NAMALWA (cell line): ENCODE measurements around the gene QSOX2.

Source experiments
- DNase-seq: peaks from one replicate; pipeline ENCODE4 v3.0.0-alpha.2; 2015; ENCODE audit warnings: low spot score

The QSOX2 gene

DNA sequence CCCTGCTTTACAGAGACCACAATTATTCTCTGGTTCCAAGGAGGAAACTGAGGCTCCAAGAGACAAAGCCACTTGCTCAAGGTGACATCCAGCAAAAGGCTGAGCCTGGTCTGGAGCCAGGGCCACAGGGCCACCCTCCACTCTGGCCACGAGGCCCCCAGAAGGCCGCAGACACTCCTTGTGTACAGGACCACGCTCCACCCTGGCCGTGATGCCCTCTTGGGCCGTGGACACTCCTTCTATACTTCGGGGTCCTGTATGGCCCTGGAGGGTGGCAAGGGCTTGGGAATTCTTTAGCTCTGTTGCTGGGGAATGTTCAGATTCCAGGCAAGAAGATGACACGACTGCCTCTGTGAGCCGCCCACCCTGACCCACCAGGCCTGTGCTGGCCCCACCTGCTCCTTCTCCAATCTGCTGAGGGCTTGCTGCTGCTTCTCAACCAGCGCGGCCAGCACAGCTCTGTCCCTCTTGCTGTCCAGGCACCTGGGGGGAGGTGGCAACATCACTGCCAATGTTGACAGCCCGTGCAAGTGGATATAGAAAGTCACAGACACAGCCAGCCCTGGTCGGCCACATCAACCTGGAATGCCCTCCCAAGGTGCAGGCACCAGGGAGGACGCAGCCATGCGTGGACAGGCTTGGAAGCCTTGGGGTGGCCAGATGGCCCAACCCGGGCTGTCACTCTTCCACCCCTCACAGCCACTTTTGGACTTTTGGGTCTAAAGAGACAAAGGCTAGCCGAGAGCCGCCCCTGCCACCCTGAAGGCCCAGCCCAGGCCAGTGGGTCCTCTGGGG, 20.1 kb upstream of the QSOX2 start:
- no peak for DNase-seq

DNA sequence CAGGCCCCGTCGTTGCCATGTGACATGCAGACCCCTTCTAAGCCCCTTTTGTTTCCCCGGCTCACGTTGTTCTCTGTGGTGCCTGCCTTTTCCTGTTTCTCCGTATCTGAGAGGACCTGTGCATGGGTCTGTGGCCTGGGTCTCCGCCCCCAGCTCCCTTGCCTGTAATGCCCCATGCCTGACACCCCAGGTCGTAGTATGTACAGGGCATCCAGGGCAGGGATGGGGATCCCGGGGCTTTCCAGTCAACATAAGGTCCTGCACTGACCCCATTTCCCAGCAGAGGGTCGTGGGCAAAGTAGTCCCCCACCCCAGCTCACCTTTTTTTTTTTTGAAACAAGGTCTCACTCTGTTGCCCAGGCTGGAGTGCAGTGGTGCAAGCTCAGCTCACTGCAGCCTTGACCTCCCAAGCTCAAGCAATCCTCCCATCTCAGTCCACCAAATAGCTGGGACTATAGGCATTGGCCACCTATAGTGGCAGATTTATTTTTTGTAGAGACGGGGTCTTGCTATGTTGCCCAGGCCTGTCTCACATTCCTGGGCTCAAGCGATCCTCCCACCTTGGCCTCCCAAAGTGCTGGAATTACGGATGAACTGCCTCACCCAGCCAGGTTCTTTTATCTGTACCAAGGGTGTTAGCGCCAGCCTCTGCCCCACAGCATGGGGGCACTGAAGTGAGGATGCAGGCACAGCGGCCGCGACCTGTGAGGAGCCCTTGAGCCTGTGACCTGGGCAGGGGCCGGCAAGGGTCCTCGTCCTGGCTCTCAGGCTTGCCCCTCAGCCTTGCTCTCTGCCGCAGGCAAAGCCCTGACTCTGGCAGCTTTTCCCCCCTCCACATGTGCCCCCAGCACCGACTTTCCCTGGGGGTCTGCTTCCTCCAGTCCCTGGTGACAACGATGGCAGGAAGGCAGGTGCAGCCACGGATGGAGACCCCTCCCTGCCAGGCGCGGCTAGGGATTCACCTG, 19.1 kb upstream of the QSOX2 start:
- DNase-seq, result no peak

DNA sequence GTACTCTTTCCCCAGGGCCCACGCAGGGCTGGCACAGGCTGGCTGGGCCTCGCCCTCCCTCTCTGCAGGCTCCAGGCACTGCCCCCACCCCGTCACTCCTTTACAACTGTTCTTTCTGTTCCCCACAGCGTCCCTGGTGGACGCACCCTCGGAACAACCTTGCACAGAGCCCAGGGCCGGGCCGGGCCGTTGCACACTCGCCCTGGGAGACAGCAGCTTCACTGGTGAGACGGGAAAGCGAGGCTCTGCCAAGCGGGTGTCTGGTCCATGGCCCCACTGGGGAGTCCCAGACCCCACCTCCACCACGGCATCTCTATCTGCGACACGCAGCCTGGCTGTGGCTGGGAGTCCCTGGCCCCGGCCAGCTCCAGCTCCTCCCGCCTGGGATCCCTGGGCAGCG, 18.4 kb upstream of the QSOX2 start:
- no peak for DNase-seq

DNA sequence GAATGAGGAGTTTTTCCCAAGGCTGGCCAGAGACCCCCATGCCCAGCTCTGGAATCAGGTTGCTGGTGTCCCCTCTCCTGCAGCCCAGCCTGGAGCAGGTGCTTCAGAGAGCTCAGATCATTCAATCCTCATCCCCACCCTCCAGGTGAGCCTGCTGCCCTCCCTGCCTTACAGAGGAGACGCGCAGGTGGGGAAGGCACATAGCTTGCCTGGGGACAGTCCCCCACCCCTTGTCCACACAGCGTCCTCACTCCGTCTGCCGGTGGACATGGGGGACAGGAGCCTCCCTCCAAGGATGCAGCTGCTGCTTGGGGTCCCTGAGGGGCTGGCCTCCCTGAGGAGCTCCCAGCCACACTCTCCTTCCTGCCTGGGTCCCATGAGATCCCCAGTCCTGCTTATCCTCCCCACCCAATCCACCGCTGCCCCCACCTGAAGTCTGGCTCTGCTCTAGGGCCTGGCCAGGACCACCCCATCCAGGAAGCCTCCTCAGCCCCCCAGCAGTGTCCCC, 17.1 kb upstream of the QSOX2 start:
- no peak for DNase-seq

DNA sequence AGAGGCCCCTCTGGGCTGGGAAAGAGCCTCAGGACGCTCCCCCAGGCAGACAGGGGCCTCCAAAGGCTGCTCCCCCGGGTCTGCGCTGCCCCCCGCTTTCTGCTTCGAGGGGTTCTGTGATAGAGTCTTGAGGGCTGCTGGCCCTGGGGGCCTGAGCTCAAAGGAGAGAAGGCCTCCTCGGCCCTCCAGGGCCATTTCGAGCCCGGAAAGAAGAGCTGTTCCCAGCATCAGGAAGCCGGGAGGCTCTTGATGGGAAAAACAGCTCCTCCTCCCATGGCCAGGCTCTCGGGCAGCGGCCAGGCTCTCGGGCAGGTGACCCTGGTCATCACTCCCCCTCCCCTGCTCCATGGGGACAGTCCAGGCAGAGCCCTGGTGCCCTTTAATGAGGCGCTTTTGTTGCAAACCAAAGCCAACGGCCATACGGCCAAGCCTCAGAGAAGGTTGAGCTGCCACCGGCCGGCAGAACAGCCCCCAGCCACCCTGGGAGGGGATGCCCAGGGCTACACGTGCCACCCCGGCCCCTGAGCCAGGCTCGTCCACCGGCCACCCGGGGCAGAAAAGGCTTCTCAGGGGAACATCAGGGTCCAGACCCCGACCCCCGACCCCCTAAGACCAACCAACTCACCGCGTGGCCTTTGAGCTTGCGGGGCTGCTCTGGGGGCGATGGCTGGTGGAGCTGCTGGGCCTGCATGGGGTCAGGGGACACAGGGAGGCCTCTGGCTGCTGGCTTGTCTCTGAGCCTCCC, 16.2 kb upstream of the QSOX2 start:
- no peak for DNase-seq

DNA sequence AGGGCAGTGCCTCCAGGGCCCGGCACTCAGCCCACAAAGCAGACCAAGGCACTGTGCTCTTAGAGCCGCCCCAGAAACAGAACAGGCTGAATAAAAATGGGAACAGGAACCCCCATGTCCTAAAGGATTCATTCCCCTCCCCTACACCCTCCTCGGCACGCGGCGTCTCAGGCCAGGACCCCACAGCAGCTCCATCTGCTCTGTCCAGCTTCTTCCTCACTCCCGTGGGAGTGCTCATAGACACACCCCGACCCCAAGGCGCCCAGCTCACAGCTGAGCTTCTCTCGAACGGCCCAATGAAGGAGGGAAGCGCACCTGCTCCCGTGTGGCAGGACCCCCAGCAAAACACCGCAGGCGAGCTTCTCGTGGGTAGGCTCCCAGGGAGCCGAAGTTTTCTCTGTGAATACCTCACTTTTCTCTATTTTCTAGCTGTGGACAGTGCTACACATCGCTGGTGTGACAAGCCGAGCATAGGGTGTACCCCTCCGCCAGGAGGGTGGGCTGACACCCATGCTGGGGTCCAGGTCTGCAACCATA, 15.4 kb upstream of the QSOX2 start:
- DNase-seq, result no peak

DNA sequence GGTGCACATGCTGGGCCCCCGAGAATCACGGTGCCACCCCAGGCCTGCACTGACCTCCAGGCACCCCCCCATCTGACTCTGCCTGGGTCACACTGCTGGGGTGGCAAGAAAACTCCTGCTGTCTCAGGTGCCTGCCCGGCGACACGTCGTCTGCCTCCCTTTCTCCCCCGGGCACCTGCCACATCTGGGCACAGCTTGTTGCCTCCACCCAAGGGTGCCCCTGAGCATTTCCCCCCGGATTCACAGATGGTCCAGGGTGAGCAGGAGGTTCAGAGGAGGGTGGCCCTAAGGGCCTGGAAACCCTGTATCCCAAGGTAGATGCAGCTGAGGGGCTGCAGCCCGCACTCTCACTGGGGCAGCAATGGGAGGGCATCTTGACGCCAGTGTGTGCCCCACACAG, 14.9 kb upstream of the QSOX2 start:
- DNase-seq, result no peak

DNA sequence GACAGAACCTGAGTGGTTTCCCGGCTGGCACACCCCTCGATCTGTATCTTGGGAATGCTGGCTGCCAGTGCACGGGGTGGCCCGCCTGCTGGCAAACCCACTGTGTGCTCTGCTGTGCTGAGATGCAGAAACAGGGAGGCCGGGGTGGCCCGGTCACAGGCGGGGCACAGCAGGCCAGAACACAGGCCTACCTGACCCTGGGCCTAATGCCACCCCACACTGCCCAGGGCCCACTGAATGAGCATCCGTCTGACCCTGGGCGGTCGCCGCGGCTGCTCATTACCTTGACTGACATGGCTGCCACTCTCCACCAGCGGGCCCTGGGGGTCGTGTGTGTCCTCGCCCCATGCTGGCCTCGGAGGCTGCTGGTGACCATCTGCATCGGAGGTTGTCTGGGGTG, 14.2 kb upstream of the QSOX2 start:
- DNase-seq, result no peak

DNA sequence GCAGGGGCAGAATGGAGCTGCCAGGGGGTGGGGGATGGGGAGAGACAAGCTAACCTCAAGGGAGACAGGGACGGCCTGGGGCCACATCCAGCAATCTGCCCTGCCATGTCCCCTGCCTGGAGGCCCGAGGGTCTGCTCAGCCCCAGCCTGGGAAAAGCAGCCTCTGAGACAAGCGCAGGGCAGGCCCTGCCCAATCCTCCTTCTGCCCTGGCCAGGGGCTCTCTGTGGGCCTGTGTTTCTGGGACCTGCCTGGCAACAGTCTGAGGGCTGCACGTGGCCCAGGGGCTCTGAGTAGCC, 13.9 kb upstream of the QSOX2 start:
- no peak for DNase-seq

DNA sequence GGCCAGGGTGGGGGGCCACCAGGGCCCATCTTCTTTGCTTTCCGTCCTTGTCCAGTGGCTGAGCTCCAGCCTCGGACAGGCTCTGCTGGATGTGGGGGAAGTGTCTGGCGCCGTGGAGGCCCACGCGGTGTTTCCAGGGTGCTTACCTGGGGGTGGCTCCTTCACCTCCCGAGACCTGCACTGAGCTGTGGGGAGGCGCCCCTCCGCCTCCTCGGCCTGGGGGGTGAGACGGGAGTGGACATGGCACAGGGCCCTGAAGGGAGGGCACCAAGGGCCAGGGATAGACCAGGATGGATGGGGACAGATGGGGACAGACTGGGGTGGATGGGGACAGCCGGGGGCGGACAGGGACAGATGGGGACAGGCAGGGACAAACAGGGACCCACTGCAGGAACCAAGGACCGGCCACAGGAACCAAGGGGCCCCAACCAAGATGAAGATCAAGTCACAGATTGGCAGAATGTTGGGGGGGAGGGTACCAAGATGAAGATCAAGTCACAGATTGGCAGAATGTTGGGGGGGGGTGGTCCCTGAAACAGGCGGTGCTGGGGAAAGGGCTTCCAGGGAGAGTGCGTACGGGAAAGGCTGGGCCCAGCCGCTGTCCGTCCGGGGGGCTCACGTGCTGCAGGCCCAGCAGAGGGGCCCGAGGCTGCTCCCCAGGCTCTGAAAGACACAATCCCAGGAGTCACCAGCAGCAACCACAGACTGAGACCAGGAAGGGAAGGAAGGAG, 13.3 kb upstream of the QSOX2 start:
- DNase-seq, result no peak

DNA sequence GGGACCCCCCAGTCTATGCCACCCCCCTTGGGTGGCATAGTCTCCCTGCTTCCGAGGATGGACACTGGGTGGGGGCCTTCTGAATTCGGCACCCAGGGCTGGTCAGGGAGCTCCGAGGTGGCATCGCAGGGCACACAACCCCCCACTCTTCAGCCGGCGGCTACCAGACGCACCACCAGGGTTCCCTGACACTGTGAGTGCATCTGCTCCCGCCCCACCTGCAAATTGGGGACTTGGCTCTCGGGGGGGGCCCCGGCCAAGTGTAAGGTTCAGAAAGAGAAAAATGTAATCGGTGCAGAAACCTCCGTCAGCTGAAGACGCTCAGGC, 12.7 kb upstream of the QSOX2 start:
- no peak for DNase-seq

DNA sequence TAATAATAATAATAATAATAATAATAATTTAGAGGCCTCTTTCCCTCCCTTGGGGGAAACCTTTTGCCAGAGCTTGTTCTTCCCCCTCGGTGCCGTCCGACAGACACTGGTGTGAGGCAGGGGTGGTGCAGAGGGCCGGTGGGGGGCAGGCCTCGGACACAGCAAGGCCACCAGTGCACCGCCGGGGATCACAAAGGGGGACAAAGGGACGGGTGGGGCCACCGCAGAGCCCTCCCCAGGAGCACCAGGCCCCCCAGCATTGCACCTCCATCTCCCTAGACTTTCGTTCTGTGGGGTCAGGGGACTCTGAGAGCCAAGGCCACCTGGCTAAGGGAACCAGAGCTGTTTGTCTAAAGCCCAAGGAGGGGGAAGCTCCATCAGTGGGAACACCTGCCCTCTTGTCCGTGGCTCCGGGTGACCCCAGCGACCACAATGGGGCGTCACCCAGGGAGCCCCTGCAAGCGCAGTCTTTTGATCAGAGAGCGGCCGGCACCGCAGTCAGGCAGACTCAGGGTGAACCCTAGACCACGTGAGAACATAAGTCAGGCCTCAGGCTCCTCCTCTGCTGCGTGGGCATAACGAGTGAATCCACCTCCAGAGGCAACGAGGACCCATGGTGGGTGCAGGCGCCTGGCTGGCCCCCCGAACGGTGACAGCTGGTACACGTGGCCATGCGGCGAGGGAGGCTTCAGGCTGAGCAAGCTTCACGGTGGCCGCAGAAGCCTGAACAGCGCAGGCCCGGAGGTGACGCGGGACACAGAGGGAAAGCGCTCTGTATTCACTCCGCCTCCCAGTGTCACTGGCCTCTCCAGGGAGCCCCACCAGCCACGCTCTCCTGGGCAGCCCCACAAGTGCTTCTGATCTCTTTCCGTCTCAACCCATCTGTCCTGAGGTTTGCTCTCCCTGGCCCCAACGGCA, 12.0 kb upstream of the QSOX2 start:
- DNase-seq, result no peak

DNA sequence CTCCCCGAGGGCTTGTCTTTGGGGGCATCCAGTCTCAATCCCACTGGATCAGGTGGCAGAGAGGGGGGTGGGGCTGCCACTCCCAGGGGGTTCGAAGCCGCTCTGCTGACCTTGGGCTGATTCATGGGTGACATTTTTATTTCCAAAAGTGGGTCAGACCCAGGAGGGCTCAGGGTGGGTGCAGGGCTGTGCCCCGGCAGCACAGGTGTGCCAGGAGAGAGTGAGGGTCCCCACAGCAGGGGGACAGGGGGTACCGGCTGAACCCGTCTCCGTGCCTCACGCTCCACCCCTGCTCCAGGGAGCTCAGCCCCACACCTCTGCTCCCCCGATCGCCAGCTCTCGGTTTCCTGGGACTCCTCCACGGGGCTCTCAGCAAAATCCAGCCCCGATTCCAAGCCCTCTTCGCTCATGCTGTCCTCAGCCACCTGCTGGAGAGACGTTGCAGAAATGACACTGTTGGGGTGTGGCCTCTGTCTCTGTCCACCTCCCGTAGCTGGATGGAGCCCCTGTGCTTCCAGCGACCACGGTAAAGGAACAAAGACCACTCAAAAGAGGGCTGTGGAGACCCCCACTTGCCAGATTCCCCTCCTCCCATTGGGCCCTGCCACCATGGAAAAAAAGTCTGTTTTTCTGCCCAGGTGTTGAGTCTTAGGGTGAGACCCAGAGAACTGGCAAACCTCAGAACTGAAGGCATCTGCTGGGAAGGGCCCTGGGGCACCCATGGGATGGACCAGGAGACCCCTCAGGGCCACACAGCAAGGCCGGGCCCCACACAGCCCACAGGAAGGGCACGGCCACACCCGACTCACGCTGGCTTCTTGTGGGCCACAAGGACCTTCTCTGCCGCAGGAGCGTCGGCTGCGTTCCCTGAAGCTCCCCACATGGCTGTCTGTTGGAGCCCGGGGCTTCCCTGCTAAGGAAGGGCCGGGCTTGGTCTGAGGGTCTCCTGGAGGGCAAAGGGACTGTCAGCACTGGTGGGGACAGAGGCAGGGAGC, 10.6 kb upstream of the QSOX2 start:
- DNase-seq, result peak; percentile 55

DNA sequence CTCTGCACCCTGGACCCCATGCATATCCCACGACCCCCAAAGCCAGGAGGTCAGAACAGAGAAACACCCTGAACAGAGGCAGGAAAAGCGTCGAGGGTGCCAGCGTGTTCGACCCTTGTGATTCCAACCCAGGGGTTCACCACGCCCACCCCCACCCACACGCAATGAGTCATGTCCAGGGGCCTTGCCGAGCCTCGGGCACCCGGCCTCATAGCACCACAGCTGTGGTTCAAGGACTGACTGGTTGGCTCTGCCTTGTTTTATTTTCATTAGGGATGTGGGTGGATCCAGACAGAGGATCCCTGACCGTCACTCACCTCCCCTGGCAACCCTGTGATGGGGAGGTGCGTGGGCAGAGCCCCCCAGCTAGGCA, 9.5 kb upstream of the QSOX2 start:
- DNase-seq, result no peak

DNA sequence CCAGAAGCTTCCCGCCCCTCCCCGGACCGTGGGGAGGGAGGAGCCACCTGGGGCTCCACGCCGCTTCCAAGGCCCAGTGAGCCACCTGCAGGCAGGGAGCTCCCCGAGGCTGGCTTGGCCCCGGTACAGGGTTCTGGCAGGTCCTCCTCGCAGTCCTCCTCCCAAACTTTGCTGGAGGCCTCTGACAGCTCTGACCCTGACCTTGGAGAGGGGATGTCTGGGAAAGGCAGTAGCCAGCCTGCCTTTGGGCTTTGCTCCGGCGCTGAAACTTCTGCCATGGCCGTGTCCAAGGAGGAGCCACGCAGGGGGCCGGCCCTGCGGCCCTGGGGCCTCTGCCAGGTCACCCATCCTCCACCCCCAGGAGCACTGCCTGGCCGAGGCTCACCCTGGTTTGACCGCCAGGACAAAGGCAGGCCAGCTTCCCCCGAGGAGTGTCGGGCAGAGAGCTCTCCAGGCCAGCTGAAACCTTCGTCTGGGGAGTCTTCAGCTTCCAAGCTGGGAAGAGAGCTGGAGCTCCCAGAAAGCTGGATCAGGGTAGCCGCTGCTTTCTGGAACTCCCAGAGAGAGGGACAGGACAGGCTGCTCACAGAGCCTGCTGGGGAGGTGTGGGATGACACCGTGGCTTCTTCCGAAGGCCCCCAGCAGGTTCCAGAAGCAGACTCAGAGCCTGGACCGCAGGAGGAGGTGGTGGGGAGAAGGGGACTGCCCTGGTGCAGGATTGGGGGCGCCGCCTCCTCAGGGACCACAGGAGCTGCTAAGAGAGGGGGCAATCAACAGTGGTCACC, 9.0 kb upstream of the QSOX2 start:
- no peak for DNase-seq

DNA sequence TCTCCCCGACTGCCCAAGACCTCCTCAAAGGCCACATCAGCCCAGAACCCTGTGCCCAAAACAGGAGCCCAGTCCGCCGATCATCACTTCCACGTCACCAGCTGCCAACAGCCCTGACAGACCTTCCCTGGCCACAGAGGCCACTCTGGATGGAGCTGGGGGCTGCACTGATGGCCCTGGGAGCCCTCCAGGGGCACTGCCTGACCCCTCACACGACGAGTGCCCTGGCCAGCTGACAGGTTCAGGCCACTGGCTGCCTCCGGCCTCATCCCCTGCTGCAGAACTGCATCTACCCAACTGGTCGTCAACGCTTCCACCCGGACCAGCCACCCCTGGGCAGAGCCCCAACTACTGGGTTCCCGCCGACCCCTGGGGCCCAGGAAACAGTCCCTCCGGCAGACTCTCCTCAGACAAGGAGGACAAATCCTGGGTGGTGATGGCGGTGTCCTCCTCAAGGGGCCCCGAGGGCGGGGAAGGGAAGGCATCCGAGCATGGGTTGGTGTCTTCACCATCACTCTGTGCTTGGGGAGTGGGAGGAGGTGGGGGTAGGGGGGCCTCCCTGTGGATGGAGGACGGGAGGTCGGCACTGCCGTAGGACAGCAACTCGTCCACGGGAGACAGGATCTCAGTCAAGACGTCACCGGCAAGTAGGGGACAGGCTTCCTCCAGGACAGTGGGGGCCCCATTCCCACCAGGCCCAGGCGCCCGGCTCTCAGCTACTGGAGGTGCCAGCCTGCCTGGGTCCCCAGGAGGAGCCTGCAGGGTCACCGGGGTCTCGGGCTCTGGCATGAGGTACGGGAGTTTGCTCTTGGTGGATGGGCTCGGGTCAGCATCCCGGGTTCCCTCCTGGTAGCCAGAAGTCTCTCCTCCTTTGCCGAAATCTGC, 7.9 kb upstream of the QSOX2 start:
- DNase-seq, result no peak

DNA sequence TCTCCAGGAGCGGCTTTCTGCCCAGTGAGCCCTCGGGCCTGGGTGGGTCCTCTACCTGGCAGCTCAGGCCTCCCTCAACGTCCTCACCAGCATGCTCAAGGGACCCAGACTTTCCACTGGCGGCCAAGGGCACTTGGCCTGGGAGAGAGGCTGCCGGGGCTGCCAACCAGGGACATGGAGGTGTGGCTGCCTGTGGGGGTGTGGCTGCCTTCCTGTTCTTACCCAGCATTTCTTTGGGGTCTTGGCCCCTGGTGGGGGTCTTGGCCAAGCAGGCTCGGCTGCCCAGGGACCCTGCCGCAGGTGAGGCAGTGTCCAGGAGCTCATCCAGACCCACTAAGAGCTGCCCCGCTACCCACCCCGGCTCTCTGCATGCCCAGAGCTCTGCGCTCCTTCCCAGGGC, 7.2 kb upstream of the QSOX2 start:
- no peak for DNase-seq

DNA sequence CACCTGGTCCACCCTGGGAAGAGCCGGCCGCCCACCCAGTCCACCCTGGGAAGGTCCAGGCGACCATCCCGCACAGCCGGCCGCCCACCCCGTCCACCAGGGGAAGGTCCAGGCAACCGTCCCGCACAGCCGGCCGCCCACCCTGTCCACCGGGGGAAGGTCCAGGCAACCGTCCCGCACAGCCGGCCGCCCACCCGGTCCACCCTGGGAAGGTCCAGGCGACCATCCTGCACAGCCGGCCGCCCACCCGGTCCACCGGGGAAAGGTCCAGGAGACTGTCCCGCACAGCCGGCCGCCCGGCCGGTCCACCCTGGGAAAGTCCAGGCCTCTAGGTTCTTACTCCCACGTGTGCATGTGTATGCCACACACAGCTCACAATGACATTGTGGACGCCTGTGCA, 6.7 kb upstream of the QSOX2 start:
- DNase-seq, result no peak
